Measurements from ENCODE around the gene BAIAP2.

GRCh38 chr17:81115219-81115618 is 80.3 kb downstream of the BAIAP2 start:
- TF ChIP-seq CTCF (IDR thresholded peaks at IDR 0.05): no peak
- no peak for TF ChIP-seq POLR2A (IDR thresholded peaks at IDR 0.05)
- TF ChIP-seq EP300 (IDR thresholded peaks at IDR 0.05): no peak
